ENCODE data around the gene SLC39A11.
"Not testable (repeated sequence)": the region's sequence is repeated elsewhere in the genome, so short reads cannot be mapped to it uniquely, and the experiment has no call there.

Gene SLC39A11

GRCh38 chr17:73098919-73099318 lies 6.4 kb upstream of the SLC39A11 start:
- no peak overlapping the region for H3K4me3 ChIP-seq (ENCODE audit: low read length)
- no peak for DNase-seq (ENCODE audit: low read depth)
- TF ChIP-seq, protein P1, sequence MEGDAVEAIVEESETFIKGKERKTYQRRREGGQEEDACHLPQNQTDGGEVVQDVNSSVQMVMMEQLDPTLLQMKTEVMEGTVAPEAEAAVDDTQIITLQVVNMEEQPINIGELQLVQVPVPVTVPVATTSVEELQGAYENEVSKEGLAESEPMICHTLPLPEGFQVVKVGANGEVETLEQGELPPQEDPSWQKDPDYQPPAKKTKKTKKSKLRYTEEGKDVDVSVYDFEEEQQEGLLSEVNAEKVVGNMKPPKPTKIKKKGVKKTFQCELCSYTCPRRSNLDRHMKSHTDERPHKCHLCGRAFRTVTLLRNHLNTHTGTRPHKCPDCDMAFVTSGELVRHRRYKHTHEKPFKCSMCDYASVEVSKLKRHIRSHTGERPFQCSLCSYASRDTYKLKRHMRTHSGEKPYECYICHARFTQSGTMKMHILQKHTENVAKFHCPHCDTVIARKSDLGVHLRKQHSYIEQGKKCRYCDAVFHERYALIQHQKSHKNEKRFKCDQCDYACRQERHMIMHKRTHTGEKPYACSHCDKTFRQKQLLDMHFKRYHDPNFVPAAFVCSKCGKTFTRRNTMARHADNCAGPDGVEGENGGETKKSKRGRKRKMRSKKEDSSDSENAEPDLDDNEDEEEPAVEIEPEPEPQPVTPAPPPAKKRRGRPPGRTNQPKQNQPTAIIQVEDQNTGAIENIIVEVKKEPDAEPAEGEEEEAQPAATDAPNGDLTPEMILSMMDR (conservative IDR thresholded peaks at IDR 0.05; ENCODE audit: low read depth, low read length) = no peak

GRCh38 chr17:73097973-73098765 lies 5.7 kb upstream of the SLC39A11 start:
- H3K4me3 ChIP-seq (ENCODE audit: low read length); DNase-seq (ENCODE audit: low read depth): not testable (repeated sequence)

GRCh38 chr17:73096866-73097265 lies 4.4 kb upstream of the SLC39A11 start:
- TF ChIP-seq, protein P1 (conservative IDR thresholded peaks at IDR 0.05; ENCODE audit: low read depth, low read length) = no peak
- no peak overlapping the region for H3K4me3 ChIP-seq (ENCODE audit: low read length)
- DNase-seq (ENCODE audit: low read depth) = no peak

DNA sequence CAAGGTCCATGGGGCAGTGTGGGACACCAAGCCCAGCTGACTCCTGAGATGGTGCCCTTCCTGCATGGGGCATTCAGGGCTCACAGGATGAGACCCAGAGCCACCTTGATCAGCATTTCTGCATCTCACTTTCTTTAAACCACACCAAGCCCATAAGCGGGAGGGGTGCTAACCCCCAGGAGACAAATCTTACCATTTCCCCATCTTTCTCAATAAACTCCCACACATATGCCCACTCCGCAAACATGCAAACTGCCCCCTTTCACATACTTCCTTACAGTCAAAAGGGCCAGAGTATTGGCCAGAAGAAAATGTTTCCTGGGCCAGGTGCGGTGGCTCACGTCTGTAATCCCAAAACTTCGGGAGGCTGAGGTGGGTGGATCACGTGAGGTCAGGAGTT lies 3.7 kb upstream of the SLC39A11 start:
- DNase-seq (ENCODE audit: low read depth) = no peak
- TF ChIP-seq, protein P1 (conservative IDR thresholded peaks at IDR 0.05; ENCODE audit: low read depth, low read length) = no peak
- H3K4me3 ChIP-seq (ENCODE audit: low read length) = no peak overlapping the region

DNA sequence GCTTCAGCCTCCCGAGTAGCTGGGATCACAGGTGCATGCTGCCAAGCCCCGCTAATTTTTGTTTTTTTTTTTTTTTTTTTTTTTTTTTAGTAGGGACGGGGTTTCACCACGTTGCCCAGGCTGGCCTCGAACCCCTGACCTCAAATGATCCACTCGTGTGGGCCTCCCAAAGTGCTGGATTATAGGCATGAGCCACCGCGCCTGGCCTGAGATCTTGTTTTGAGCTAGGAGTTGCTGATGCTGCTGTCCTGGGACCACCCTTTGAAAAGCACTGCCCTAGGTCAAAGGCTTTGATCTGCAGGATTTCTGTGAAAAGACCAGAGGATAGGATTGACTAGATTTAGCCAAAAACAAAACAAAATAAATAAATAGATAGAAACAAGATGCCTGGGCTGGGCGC lies 798 bp upstream of the SLC39A11 start:
- no peak overlapping the region for H3K4me3 ChIP-seq (ENCODE audit: low read length)
- DNase-seq (ENCODE audit: low read depth) = no peak
- TF ChIP-seq, protein P1 (conservative IDR thresholded peaks at IDR 0.05; ENCODE audit: low read depth, low read length) = no peak

DNA sequence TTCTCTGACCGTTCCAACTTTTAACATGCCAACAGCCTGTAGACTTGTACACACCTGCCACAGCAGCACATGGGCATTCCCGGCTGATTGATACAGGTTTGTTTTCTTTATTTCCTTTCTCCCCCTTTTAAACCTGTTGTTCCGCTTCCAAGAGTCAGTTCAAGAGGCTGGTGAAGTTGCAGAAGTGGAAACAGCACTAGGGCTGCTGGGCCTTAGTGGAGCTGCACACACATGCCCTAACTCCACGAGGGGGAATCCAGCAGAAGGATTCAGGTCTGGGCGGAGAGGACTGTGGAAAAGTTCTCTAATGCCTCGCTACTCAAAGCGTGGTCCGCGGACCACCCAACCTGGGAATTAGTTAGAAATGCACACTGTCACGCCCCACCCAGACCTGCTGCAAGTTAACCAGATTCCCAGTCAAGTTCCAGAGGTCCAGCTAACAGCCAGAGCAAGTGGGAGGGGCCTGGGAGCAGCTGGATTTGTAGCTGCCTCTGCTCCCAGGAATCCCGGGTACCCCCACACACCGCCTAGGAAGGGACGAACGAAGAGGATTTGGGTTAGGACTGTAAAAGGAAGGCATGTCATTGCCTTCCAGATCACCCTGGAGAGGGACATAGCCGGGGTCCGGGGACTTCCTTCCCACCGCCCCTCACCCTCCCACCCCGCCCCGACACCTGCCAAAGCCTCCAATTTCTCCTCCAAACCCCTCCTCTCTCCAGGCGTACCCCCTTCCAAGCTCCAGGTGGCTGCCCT lies 542 bp downstream of the SLC39A11 start:
- TF ChIP-seq, protein P1 (conservative IDR thresholded peaks at IDR 0.05; ENCODE audit: low read depth, low read length) = no peak
- DNase-seq (ENCODE audit: low read depth) = no peak
- H3K4me3 ChIP-seq (ENCODE audit: low read length) = peak overlapping the region; percentile 82

GRCh38 chr17:73091410-73091769 lies 1.1 kb downstream of the SLC39A11 start:
- peak overlapping the region; percentile 82 for H3K4me3 ChIP-seq (ENCODE audit: low read length)
- DNase-seq (ENCODE audit: low read depth) = no peak

More at GRCh38 chr17:73091410-73091769, 1.1 kb downstream of the SLC39A11 start:
- TF ChIP-seq, protein P1 (conservative IDR thresholded peaks at IDR 0.05; ENCODE audit: low read depth, low read length) = no peak
